Activated T-cell treated with anti-CD3 and anti-CD28 coated beads for 1 hour (primary cell): ENCODE data around the gene PABPN1.

Source experiments
- DNase-seq: peaks from one replicate; pipeline ENCODE4 v3.0.0-alpha.2; 2020; ENCODE audit warnings: low read depth

The PABPN1 gene

DNA sequence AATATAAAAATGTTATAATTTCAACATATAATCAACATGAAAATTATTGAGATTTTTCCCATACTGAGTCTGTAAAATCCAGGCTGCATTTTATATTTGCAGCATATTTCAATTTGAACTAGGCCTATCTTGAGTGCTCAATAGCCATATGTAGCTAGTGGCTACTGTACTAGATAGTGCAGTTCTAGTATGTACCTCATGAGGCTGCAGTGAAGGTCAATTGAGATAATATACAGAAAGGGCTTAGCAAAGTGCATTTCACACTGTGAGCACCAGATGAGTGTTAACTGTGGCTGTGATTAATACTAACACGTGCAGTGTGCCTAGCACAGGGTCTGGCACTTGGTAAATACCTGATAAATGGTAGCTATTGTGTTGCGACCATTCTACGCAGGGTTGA is 36.8 kb downstream of the PABPN1 start:
- DNase-seq: no peak

- no peak for DNase-seq
These were observed 37.4 kb downstream of the PABPN1 start for GRCh38 chr14:23358553-23359166.

DNA sequence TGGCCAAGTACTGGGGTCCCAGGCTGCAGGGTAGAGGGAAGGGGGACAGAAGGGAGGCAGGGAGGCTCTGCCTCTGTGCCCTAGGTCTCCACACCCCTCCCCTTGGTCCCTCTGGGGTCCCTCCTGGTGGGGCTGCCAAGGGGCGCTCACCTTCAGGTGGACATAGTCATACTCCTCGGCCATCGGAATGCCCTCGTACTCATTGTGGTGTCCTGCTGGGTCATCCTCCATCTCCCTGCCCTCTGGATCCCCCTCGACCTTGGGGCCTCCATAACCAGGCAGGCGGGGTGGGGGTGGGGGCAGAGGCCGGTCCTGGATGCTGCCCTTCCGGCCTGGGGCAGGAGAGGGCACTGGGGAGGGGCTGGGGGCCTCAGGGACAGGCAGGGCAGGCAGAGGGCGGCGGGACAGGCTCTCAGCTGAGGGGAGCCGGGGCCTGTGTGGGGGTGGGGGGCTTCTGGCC is 37.9 kb downstream of the PABPN1 start:
- DNase-seq: no peak

DNA sequence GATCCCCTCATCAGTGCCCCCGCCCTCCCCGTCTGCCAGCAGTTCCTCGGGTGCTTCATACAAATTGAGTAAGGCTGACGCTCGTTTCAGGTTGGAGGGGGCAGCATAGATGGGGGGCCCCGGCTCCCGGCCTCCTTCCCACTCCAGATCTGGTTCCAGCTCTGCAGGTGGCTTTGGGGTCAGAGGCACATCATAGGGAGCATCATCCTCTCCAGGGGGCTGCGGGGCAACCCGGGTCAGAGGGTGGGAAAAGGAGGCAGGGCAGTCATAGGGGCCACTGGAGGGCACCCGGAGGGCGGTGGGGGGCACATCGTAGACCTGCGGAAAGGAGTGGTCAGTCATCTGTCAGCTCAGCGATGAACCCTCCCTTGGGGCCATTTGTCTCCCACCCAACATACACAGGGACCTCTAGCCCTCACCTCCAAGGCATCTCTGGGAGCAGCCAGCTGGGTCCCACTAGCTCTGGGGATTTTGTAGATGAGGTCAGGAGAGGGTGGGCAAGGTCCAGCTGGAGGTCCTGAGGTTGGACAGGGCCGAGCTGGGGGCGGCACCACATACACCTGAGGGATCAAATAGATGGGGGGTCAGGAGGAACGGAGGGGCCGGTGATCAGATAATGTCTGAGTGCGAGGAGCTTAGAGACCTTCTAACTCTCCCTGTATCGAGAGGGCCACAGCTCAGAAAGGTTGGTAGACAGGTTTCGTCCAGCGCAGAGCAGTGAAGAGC is 38.6 kb downstream of the PABPN1 start:
- DNase-seq: no peak

GRCh38 chr14:23360496-23360895 is 39.2 kb downstream of the PABPN1 start:
- DNase-seq: no peak

DNA sequence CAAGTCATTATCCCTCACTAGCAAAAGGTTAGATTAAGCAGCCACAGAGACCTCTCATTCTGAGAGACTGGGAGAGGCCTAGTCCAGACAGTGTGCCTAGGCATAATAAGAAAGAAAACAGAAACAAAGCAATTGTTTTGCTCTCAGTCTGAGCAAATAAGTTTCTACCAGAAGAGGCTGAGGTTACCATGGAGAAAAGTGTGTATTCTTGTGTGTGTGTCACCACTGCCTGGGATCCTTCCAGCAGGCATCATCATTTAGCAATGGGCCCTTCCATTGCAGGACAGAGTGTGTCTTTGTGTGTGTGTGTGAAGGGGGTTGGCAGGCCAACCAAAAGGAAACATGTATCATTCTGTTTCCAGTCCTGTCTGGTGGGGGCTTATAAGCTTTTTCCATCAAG is 40.1 kb downstream of the PABPN1 start:
- no peak for DNase-seq

DNA sequence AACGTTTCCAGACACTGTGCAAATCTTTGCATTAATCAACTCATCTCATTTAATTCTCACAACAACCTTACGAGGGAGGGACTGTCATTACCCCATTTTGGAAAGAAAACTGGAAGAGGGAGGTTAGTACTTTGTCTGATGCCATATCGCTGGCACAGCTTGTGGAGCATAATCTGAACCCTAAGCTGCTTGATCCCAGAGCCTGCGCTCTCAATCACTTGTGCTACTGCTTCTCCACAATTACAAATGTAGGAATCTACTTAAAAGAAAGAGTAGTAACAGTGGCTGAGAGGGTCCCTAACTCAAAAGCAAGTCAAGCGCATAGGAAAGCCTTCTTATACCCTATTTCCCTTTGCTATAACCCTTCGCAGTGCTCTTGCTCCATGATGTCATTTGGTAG is 40.5 kb downstream of the PABPN1 start:
- DNase-seq: no peak

DNA sequence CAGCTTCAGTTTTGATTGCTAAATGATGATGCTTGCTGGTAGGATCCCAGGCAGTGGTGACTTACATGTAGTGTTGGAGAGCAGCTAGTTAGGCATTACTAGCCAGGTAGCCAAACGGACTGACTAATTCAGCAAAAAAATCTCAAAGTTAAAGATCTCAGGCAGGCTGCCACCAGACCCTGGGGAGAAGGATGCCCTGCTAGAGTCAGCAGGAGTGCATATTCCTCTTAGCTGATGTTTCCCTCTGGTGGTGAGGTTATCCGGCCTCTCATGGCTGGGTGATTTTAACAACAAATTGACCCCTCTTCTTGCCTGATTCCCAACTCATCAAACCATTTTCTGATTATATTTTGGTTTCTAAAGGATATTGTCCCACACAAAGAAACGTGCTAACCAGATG is 40.9 kb downstream of the PABPN1 start:
- no peak for DNase-seq

DNA sequence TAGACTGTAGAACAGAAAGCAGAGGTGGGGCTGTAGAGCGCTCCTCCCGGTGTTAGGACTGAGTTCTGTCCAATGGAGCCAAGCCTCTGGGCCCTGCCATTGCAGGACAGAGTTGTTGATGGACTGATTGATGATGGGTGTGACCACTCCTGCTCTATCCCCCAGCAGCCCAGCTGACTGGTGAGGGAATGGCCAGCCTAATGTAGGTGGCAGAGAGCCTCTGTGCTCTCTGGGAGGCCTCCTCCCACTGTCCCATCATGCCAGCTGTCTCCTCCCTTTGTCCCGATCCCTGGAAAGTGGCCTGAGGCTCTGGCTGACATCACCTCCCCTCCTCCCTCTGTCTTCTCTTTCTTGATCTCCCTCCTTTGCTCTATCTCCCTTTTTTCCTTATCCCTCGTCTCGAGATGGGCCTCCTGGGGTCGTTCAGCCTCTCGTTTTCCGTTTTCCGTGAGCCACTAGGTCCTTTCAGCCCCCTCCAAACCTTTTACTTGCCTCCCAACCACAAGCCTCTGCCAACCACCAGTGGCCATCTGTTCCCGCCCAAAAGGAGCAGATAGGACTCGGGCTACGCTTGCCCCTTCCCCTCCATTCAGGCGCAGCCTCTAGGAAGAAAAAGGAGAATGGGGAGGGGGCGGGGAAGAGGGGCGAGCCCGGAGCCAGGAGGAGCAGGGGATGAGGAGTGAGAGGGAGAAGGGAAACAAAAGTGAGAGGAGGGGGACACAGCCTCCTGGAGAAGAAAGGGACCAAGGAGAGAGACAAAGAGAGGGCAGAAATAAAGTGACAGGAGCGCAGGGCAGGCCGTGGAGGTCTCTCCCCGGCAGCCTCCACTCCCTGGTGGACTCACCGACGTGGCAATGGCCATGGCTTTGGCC is 43.1 kb downstream of the PABPN1 start:
- DNase-seq: no peak

DNA sequence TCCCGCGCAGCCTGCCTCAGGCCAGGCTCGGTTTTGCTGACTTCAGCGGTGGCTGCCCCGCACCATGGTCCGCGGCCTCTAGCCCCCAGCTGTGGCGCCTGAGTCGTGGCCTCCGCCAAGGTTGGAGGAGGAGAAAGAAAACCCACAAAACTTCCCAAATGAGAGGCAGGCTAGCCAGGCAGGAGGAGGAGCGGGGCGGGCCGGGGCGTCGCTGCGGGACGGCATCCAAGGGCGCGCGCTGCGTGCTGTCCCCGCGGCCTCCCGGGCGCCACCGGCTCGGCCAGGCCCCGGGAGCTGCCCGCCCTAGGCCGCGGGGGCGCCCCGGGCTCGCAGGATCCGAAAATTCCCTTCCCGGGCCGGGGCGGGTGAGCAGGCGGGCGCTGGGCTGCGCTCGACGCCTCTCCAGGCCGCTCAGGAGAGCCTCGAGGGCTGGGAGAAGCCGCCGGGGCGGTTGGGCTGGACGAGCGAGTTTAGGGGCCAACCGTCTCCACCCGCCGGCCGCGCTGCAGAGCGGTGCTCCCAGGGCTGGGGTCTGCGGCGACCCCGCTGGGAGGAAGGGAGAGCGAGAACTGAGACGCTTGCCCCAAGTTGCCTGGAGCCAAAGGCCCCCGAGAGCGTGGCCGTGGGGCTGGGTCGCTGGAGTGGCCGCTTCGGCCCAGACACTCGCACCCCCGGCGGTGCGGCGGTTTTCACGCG is 43.9 kb downstream of the PABPN1 start, which contains the start of gene EFS:
TSS of gene EFS (minus strand) at position 137 of the 696 bp plus-strand sequence. CDS start 147 bp downstream, outside the sequence.
- no peak for DNase-seq

- no peak for DNase-seq
These were observed 44.6 kb downstream of the PABPN1 start for GRCh38 chr14:23365732-23366425.

GRCh38 chr14:23366426-23366921 is 45.2 kb downstream of the PABPN1 start:
- no peak for DNase-seq

DNA sequence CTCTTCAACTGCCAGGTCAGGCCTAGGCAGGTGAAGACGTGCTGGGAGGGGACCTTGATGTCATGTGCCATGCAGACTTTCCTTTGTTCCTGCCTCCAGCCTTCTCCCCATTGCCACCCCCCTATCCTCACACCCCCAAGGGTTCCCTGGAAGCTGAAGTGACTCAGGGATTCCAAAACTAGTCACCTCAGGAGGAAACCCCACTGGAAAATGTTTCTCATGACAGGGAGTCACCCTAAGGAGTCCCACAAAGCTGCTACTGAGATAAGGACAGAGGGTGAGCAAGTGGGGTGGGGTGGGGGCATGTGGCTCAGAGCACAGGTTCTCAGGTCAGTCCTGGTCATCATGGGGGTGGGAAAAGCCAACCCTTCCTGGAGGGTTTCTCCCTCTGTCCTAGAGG is 49.0 kb downstream of the PABPN1 start:
- DNase-seq: no peak

DNA sequence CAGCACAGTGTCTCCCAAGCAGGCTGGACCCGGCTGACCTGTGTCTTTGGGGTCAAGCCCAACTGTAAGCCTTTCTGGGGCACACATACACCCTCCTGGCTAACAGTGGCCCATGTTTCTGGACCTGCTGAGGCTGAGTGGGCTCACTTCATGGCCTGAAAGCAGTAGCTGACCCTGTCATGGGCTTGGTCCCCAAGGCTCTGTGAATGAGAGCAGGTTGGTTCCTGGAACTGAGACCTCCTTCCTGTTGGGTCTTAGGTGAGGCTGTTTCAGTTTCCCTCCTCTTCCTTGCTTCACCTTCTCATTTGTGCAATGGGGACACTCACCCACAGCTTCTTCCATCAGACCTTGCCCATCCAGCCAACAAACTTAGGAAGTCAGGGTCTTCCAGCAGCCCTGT is 50.6 kb downstream of the PABPN1 start:
- DNase-seq: no peak

DNA sequence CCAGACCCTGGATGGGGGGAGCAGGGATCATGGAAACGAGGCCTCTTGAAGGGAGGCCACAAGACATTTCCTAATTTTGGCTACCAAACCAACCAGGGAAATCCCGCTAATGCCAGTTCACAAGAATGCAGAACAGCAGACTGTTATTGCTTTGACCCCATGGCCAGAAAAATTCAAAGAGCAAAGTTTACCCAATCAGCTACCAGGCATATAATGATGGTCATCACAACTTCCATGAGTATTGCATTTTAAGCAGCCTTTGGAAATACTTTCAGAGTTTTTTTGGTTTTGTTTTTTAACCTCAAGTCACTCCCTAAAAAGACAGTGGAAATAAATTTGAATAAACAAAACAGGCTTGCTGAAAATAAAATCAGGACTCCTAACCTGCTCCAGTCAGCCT is 51.3 kb downstream of the PABPN1 start, which contains the start of gene IL25:
TSS of gene IL25 (plus strand) at position 301 of the 400 bp plus-strand sequence.
- no peak for DNase-seq

DNA sequence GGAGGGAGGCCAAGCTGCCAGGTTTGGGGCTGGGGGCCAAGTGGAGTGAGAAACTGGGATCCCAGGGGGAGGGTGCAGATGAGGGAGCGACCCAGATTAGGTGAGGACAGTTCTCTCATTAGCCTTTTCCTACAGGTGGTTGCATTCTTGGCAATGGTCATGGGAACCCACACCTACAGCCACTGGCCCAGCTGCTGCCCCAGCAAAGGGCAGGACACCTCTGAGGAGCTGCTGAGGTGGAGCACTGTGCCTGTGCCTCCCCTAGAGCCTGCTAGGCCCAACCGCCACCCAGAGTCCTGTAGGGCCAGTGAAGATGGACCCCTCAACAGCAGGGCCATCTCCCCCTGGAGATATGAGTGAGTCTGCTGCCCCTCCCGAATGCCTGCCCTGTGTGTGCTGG is 51.8 kb downstream of the PABPN1 start:
- no peak for DNase-seq
